ENCODE measurements around the gene TM9SF1.

Gene TM9SF1, protein sequence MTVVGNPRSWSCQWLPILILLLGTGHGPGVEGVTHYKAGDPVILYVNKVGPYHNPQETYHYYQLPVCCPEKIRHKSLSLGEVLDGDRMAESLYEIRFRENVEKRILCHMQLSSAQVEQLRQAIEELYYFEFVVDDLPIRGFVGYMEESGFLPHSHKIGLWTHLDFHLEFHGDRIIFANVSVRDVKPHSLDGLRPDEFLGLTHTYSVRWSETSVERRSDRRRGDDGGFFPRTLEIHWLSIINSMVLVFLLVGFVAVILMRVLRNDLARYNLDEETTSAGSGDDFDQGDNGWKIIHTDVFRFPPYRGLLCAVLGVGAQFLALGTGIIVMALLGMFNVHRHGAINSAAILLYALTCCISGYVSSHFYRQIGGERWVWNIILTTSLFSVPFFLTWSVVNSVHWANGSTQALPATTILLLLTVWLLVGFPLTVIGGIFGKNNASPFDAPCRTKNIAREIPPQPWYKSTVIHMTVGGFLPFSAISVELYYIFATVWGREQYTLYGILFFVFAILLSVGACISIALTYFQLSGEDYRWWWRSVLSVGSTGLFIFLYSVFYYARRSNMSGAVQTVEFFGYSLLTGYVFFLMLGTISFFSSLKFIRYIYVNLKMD

DNA sequence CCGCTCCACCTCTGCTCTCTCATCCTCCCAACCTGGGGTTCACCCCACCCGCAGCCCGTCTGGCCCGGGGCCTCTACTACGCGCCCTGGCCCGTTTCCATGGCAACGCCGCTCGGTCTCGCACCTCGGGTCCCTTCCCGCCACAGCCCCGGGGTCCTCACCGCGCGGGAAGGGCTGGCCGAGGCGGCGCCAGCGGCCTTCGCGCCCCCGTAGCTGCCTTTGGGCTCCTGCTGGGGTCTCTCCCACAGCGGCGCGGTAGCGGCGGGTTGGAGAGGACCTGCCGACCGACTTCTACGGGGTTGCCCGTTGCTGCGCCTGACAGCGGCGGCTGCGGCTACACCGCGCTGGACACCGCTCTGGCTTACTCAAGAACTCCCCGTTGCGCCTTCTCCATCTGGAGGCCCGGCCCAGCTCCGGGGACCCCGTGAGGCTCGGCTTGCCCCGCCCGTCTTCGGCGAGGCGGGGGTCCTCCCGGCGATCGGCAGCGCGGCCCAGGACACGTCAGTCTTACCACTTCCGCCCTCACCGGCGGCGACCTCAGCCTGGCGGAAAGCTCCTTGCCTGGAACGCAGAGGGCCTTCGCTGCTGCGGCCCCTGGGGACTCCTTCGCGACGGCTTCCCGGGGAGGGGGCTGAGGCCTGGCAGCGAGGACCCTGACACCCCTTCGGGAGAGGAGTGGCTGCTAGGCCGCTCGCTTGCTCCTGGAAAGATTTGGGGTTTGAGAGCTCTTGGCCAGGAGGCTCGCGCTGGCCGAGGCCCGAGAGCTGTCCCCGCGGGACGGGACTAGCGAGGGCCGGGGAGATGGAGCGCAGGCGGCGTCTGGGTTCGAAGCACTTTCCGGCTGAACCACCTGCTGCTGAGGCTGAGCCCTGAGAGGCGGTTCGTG lies at the start of gene TM9SF1:
Gene TM9SF1 (minus strand): TSS at position 256 of the 885 bp plus-strand sequence. CDS start 422 bp downstream, outside the sequence.
- DNase-seq (ENCODE audit: low spot score), result peak; percentile 95

DNA sequence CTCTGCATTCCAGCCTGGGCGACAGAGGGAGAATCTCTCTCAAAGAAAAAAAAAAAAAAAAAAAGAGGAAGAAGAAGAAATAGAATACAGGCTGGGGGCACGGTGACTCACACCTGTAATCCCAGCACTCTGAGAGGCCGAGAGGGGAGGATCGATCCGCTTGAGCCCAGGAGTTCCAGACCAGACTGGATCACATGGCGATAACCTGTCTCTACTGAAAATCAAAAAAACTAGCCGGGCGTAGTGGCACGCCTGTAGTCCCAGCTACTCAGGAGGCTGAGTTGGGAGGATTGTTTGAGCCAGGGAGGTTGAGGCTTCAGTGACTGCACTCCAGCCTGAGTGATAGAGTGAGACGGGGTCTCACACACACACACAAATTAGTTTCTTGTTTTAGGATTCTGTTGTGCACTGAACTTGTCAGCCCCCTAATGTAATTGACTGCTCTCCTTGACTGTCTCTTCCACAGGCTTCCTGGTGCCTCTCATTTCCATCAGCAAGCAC lies 48.1 kb upstream of the TM9SF1 start:
- peak; percentile 37 for DNase-seq (ENCODE audit: low spot score)

DNA sequence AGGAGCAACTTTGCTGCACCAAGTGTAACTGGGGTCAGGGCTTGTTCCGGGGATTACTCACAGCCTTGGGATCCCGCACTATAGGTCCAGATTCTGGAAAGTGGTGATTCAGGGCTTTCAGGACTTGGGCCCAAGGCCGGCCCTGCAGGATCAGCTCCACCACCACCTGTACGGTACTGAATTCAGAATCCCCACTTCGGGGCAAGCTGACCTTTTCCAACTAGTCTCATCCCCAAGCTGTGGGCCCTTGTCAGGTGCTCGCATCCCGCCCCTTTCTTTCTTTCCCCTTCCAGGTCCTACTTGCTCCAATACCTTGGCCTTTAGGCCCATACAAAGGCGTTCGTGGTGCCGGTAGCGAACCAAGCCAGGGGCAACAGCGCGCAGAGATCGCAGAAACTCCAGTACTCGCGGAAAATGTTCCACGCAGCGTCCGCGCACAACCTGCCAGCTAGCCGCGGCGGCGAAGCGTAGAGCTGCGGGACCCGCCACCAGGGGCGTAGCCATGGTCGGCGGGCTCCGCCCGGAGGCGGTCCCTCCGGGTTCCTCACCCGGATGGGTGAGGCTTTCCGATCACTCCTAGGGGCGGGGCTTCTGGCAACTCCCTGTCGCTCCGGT lies 46.7 kb upstream of the TM9SF1 start:
- peak; percentile 96 for DNase-seq (ENCODE audit: low spot score)

DNA sequence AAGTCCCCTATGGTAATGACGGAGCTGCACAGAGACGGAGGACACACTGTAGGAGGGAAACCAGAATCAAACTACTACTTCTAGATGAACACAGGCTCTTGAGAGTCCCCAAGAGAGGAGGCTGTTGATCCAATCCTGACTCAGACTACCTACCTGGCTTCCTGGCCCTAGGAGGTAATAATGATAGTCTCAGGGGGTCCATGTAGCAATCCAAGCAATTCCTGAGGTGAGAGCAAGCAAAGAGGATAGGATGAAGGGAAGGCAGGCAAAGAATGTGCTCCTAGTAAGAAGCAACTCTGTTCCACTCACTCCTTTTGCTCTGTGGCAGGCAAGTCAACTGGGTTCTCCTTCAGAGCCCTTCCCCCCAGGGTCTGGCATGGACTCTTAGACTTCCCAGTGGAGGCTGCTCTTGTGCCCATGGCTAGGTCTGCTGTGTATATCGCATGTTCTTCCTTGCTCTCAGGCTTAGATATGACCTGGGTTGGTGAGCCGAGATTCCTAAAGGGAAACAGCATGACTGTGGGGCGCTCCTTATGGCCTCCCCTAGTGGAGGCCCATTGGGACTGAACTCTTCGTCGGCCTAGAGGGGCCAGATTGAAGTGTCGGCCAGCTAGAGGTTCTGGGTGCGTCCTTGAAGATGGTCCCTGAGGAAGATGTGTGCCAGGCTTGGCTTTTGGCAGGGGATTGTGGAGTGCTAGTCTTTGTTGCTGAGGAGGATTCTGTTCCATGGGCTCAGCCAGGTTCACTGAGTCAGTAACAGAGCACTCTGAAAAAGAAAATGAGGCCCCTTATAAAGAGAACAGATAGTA lies 45.1 kb upstream of the TM9SF1 start:
- no peak for DNase-seq (ENCODE audit: low spot score)

GRCh38 chr14:24238527-24239037 lies 43.3 kb upstream of the TM9SF1 start:
- DNase-seq (ENCODE audit: low spot score), result no peak

DNA sequence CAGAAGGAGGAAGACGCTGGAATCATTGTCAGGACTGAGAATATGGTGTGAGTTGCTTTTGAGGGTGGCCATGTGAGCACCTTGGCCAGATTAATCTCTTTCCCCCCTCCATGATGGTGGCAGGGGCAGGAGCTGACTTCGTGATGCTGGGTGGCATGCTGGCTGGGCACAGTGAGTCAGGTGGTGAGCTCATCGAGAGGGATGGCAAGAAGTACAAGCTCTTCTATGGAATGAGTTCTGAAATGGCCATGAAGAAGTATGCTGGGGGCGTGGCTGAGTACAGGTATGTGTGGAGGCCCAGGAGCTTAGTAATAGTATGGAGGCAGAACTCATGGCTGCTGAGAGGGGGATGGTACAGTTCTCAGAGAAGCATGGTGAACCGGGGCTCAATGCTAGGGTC lies 42.9 kb upstream of the TM9SF1 start:
- DNase-seq (ENCODE audit: low spot score), result no peak

GRCh38 chr14:24237463-24237955 lies 42.3 kb upstream of the TM9SF1 start:
- no peak for DNase-seq (ENCODE audit: low spot score)

GRCh38 chr14:24236689-24237462 lies 41.6 kb upstream of the TM9SF1 start:
- no peak for DNase-seq (ENCODE audit: low spot score)

DNA sequence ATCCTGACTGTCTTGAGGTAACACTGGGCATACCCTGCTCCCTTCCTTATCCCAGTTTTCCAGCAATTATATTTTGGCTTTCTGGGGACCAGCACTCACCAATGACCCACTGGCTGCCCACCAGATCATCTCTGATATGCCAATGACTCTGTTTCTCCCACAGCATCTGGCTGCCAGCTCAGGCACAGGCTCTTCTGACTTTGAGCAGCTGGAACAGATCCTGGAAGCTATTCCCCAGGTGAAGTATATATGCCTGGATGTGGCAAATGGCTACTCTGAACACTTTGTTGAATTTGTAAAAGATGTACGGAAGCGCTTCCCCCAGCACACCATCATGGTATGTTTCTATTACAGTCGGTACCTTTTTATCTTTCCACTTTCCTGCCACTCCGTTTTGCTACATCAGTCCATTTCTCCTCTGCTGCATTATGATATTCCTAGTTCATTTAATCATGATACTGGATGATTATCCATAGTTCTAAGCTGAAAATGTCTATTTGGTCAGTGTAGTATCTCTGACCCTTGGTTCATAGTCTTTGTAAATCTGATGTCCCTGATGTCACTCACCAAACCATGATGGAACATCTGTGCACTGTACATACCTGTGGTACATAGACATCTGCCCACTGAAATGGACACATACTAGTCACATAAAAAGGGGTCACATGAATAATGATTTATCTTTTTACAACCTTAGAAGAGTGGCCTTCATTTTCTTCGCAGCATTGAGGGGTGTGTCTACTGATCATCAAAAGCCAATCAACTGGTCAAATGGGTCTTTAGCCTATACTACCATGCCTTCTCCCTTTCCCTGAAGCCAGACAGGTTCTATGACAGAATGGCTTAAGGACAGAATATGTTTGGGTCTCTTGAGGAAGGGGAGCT lies 40.8 kb upstream of the TM9SF1 start:
- no peak for DNase-seq (ENCODE audit: low spot score)

DNA sequence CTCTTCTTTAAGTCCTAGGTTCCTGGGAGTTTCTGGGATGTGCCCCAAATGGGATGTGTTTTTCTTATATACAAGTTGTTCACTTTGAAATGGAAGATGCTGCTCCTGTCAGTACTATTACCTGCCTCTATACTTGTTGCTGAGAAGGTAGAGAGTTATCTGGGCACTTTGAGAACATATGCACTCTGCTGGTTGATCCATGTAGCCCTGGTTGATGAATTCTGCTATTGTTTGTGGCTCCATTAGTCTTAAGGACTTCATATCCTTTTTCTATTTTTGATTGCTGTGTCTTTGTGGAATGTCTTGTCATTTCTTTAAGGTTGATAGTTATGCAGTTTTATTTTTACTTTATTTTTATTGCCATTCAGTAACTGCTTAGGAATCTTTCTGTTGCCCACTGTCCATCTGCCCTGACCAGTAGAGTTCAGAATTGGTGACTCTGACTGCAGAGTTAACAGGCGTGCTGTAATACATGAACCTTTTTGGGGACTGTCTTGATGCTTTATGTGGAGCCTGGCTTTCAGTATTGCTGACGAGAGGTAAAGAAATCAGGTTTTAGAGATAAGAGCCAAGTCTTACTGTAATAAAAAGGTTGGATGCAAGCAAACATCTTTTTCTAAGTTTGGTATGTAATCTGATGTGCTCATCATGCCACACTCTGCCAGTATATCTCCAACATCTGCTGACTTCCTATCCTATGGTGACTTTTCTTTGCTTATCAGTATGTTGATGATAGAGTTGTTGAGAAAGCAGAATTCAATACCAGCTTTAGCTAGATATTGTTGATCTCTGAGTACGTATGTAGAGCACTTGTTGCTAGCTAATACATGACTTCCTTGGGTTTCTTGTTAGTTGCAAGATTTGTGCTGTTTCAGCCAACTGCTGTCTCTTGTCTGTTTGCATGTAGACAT lies 39.1 kb upstream of the TM9SF1 start:
- DNase-seq (ENCODE audit: low spot score), result no peak

DNA sequence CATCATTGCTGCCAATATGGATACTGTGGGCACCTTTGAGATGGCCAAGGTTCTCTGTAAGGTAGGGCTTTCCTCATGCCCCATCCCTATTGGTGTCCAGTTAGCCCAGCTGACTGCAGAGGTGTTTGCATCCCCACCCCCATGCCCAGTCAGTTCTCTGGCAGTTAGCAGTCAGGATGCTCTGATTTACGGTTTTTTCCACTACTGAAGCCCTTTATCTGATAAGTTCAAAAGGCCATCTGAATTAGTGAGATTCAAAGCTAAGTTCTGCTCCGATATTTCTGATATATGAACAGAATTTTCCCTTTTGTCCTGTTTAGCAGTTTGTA lies 38.3 kb upstream of the TM9SF1 start:
- no peak for DNase-seq (ENCODE audit: low spot score)

DNA sequence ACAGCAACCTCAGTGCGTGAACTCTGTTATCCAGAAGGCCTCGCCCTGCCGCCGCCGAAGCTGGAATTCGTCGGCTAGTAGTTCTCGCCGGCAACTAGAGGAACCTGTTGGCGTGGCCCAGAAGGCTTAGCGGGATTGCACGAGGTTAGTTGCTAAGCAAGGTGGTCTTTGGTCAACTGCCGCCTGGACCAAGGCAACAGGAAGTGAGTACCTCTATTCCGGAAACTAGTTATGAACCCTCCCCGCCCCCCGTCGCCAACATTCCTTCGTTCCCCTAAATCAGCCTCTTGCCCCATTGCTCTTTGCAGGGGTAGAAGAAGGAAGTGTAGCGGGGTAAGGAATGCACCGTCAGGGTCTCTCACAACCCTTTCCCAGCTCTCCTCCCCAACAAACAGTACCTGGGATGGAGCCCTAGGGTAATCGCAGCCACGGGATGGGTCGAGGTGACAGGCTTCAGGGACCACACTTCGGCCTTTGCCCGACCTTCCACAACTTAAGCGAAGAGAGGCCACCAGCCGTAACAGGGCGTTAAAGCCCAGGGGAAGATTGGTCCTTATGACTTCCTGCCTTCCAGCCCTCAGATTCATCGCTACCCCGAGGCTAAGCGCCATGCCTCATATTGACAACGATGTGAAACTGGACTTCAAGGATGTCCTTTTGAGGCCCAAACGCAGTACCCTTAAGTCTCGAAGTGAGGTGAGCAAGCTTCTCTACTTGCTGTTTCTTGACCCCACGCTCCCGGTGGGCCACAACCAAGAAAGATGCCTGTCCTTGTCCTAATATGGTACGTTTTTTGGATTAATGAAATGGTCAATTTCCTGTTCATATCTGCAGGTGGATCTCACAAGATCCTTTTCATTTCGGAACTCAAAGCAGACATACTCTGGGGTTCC lies 37.6 kb upstream of the TM9SF1 start, which contains the start of gene GMPR2:
Gene GMPR2 (plus strand): TSS at position 285 of the 893 bp plus-strand sequence. CDS start 325 bp downstream, at position 610.
- DNase-seq (ENCODE audit: low spot score), result no peak

DNA sequence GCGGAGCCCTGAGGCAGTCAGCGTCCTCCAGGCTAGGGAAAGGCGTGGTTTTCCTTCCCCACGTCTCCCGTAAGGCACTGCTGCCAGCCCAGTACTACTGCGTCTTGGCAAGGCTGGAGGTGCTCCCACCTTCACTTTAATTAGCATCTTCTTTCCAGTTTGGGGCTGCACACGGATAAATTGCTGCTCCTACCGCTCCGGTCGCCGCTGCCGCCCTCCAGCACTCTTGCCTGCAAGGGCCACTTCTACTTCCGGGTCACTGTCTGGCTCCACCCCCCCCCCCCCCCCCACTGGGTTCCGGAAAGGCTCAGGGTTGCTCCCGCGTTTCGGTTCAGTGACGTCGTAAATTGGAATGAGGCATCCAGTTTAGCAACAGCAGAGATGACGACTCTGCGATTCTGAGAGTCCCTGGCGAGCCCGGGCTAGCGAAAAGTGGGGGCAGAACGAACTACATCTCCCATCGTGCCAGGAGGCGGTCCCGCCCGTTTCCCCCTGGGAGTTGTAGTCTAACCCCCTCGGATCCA lies 36.9 kb upstream of the TM9SF1 start, which contains the start of gene NEDD8:
Gene NEDD8 (minus strand): TSS at position 247 of the 524 bp plus-strand sequence. CDS start 100 bp downstream, at position 147.
- peak; percentile 91 for DNase-seq (ENCODE audit: low spot score)

DNA sequence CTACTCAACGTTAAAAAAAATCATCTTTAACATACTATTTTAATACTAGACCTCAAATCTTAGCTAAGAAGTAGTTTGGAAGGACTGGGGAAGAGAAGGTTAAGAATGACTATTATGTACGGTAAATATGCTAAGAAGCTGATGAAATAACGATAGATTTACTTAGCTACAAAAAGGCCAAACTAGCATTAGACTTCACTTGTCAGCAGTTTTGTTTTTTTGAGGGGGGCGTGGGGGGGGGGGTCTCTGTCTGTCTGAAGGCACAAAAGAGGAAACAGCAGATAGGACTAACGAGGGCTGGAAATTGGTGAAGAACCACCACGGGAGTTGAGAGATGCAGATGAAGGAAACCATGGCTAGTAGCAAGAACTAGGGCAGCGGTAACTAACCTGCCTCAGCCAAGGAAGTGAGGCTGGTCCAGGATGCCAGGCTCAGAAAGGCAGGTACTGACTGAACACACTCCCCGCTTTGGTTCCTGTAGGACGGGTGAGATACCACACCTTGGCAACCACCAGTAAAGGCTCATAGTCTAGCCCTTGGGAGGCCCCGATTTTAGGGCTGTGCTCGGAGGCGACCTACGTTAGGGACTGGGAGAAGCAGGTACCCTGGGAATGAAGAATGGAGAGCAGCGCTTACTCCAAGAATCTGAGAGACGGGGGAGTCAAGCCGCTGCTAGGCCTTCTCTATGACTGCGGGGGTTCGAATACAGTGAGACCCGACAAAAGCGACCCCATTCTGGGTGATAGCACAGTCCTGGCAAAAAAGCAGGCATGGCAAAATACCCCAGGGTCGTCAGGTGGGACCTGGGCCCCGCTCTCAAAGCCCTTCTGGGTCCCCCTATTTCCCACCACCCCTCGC lies 36.3 kb upstream of the TM9SF1 start:
- DNase-seq (ENCODE audit: low spot score), result no peak

DNA sequence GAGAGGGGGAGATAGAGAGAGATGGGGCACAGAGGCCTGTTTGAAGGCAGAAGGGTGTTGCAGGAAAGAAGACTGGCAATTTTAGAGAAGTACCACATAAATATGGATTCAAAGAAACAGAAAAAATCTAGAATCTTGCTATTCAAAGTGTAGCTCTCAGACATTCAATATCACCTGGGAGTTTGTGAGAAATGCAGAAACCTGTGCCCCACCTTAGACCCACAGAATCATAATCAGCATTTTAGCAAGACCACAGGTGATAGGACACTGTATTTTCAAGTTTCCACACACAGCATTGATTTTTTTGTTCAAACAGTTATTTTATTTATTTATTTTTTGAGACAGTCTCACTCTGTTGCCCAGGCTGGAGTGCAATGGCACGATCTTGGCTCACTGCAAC lies 33.7 kb upstream of the TM9SF1 start:
- no peak for DNase-seq (ENCODE audit: low spot score)
